BJ (cell line): ENCODE measurements around the gene P2RX3. TPM values are rescaled to one million over a fixed set of nuclear protein-coding genes. Genes with fewer than 3 reads are reported as not detected.

Experiments
- CTCF ChIA-PET: fragments of 350-600 bp; formaldehyde crosslinking; extraction: SDS; loops from one replicate; lab custom pipeline; 2021; ENCODE audit warnings: antibody characterized with exemption, inconsistent platforms; lab: Yijun Ruan, JAX
- POLR2A ChIA-PET: fragments of 300-600 bp; sonication (Branson Sonifier 250); formaldehyde crosslinking; extraction: SDS; loops from one replicate; lab custom pipeline; 2021; ENCODE audit warnings: antibody characterized with exemption; lab: Charles Lee
- DNase-seq: peaks from one replicate; pipeline ENCODE4 v3.0.0-alpha.2; 2011; ENCODE audit warnings: low read depth
- H3K27me3 ChIP-seq: 2 replicates; pipeline ENCODE4 v1.6.0; 2011; ENCODE audit warnings: low read length; ENCODE audit not compliant: control insufficient read depth, insufficient read depth
- H3K36me3 ChIP-seq: 2 replicates; pipeline ENCODE4 v1.5.1; 2011; ENCODE audit warnings: low read length; ENCODE audit not compliant: control insufficient read depth, insufficient read depth
- H3K4me3 ChIP-seq: 2 replicates; pipeline ENCODE4 v1.5.1; 2011; ENCODE audit warnings: low read depth, mild to moderate bottlenecking, control low read depth, low read length
- CTCF ChIP-seq: IDR thresholded peaks from 2 replicates; pipeline ENCODE4 v1.5.1; 2011; ENCODE audit warnings: low read depth, mild to moderate bottlenecking, control low read depth, inconsistent platforms, low read length, moderate library complexity; ENCODE audit not compliant: insufficient read depth
- polyA plus RNA-seq: library from polyadenylated mRNA; depleted of rRNA; stranded (reverse); fragments of >200 nt; gene quantifications from 2 replicates; pipeline ENCODE4 v1.2.3, GENCODE V29; 2011; rRNA removed

P2RX3 gene
- polyA plus RNA-seq, 1 experiment = not detected

GRCh38 chr11:57421805-57422204 is 83.7 kb downstream of the P2RX3 start:
- CTCF ChIA-PET = interaction anchor here (0.8 to 1.6 kb wide), 2 partner anchors 15 to 105 kb away, joined by 3 read pairs; no protein-coding TSS in a partner anchor
- H3K4me3 ChIP-seq = no peak overlapping the region
- DNase-seq = no peak
- POLR2A ChIA-PET = no interaction called here
- TF ChIP-seq CTCF = no peak
- no peaks in the 10 kb centered on the region; the same call in none of the 2 replicates for H3K36me3 ChIP-seq
- no peaks in the 10 kb centered on the region for H3K27me3 ChIP-seq

Other genes with a start within 250 kb of the P2RX3 start
- gene LRRC55, start 156.4 kb upstream of the P2RX3 start, polyA plus RNA-seq = not detected in 2 replicates
- not detected in 2 replicates for gene APLNR, start 101.1 kb upstream of the P2RX3 start, polyA plus RNA-seq
- 51.1 and 73.7 TPM in 2 replicates for gene TNKS1BP1, start 13.4 kb upstream of the P2RX3 start, polyA plus RNA-seq
- 100 and 102 TPM in 2 replicates for gene SSRP1, start 2.5 kb upstream of the P2RX3 start, polyA plus RNA-seq
- gene PRG3, start 42.8 kb downstream of the P2RX3 start, polyA plus RNA-seq = not detected in 2 replicates
- not detected in 2 replicates for gene PRG2, start 52.3 kb downstream of the P2RX3 start, polyA plus RNA-seq
- 16.7 and 26.7 TPM in 2 replicates for gene SLC43A3, start 88.8 kb downstream of the P2RX3 start, polyA plus RNA-seq
- gene RTN4RL2, start 122.2 kb downstream of the P2RX3 start, polyA plus RNA-seq = 0.10 and 0.43 TPM in 2 replicates
- 11.8 and 23.4 TPM in 2 replicates for gene SLC43A1, start 177.3 kb downstream of the P2RX3 start, polyA plus RNA-seq
- gene TIMM10, start 192.4 kb downstream of the P2RX3 start, polyA plus RNA-seq = 90.5 and 91.7 TPM in 2 replicates
- gene SMTNL1, start 199.2 kb downstream of the P2RX3 start, polyA plus RNA-seq = not detected in 2 replicates
- gene UBE2L6, start 229.3 kb downstream of the P2RX3 start, polyA plus RNA-seq = 57.3 and 67.0 TPM in 2 replicates